Measurements from ENCODE around the gene PKD2. TPM values are rescaled to one million over a fixed set of nuclear protein-coding genes. Genes with fewer than 3 reads are reported as not detected.

The PKD2 gene
- total RNA-seq (10 to 100 TPM in 1 of 5 donors, 1 to 10 TPM in 4; 6.8 to 17.4 (median 7.5) TPM), total RNA-seq (4.3 to 48.7 (median 12.6) reads per million in 29 experiments)
- total RNA-seq (2013): 13.4 TPM

DNA sequence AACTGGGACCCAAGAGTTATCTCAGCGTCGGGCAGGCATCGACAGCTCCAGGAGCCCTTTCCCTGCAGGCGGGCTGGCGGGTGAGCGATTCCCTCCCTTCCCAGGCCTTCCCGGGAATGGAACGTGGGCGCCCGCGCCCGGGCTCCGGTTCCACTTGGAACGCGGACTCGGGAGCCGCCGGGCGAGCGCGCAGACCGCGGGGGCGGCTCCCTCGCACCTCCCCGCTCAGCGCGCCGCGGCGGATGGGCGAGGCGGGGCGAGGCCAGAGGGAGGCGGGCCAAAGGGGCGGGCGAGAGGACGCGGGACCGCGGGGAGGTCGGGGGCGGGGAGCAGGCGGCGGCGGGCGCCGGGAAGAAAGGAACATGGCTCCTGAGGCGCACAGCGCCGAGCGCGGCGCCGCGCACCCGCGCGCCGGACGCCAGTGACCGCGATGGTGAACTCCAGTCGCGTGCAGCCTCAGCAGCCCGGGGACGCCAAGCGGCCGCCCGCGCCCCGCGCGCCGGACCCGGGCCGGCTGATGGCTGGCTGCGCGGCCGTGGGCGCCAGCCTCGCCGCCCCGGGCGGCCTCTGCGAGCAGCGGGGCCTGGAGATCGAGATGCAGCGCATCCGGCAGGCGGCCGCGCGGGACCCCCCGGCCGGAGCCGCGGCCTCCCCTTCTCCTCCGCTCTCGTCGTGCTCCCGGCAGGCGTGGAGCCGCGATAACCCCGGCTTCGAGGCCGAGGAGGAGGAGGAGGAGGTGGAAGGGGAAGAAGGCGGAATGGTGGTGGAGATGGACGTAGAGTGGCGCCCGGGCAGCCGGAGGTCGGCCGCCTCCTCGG, at the start of gene PKD2:
Gene PKD2, plus strand, starts transcription at position 332 of the 818 bp plus-strand sequence. Its CDS starts 99 bp downstream, at position 431.
- under 1% methylated on average over 109 of the region's 116 CpGs for WGBS (ENCODE audit: insufficient coverage)
- Histone ChIP-seq H3K4me1 (ENCODE audit: control insufficient read depth in 1 of 2, extremely low read depth in 1 of 2, insufficient read depth in 2 of 2, low read length in 2 of 2) (peaks cover 2 to 10% of the 10 kb centered on the region in 2 experiments), H3K9me3 (no peaks in the 10 kb centered on the region), H3K4me3 (ENCODE audit: control insufficient read depth in 1 of 2, extremely low read depth in 1 of 2, low read length in 1 of 2) (peak within 1 kb of the TSS; percentile 51 to 78), H3K27me3 (replicated peaks in 1 of 2; ENCODE audit: control insufficient read depth in 2 of 2, extremely low read depth in 1 of 2, insufficient read depth in 2 of 2, low read length in 1 of 2) (no peaks in the 10 kb centered on the region), H3K36me3 (ENCODE audit: control insufficient read depth in 2 of 2, extremely low read depth in 1 of 2, insufficient read depth in 1 of 2, low read length in 1 of 2) (no peaks in the 10 kb centered on the region), H3K27ac (ENCODE audit: low read length) (no peak within 1 kb of the TSS)
- peak within 1 kb of the TSS in 1 of 2 donors; percentile 29 for H3K27ac Mint-ChIP-seq
- peaks cover 29 to 32% (median 29%) of the 10 kb centered on the region in 3 donors for H3K4me1 Mint-ChIP-seq
- ChIA-PET POLR2A (no interaction called here), CTCF (no interaction called here)
- H3K27me3 Mint-ChIP-seq: peaks cover 0 to 13% of the 10 kb centered on the region in 2 donors
- DNase-seq (peak; percentile 8 to 78 (median 52)), ATAC-seq (replicated peaks in 1 of 4) (peak; percentile 95)
- H3K4me3 Mint-ChIP-seq: peak within 1 kb of the TSS; percentile 86 to 94 (median 94)
- no peaks in the 10 kb centered on the region for H3K36me3 Mint-ChIP-seq
- H3K9me3 Mint-ChIP-seq: no peaks in the 10 kb centered on the region

DNA sequence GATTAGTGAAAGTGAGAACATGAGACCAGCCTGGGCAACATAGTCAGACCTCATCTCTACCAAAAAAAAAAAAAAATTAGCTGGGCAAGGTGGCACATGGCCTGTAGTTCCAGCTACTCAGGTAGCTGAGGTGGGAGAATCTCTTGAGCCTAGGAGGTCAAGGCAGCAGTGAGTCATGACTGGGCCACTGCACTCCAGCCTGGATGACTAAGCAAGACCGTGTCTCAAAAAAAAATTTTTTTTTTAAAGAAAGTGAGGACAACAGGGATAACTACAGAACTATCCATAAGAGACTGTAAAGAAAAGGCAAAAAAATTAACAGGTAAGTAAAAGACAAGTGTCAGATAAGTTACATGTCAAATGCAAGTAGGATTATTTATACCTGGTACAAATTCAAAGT, 45.4 kb upstream of the PKD2 start:
- Histone ChIP-seq H3K4me1 (ENCODE audit: control insufficient read depth in 1 of 2, extremely low read depth in 1 of 2, insufficient read depth in 2 of 2, low read length in 2 of 2) (no peaks in the 10 kb centered on the region), H3K27me3 (replicated peaks in 1 of 2; ENCODE audit: control insufficient read depth in 2 of 2, extremely low read depth in 1 of 2, insufficient read depth in 2 of 2, low read length in 1 of 2) (peaks cover 0 to 14% of the 10 kb centered on the region in 2 experiments), H3K9me3 (no peaks in the 10 kb centered on the region), H3K36me3 (ENCODE audit: control insufficient read depth in 2 of 2, extremely low read depth in 1 of 2, insufficient read depth in 1 of 2, low read length in 1 of 2) (no peaks in the 10 kb centered on the region), H3K27ac (ENCODE audit: low read length) (no peak overlapping the region), H3K4me3 (ENCODE audit: control insufficient read depth in 1 of 2, extremely low read depth in 1 of 2, low read length in 1 of 2) (no peak overlapping the region)
- ChIA-PET CTCF (interaction anchor here in 1 of 2 donors (1.2 to 1.3 kb wide), 2 partner anchors 11 to 12 kb away, joined by 3 to 4 read pairs; no protein-coding TSS in a partner anchor), POLR2A (interaction anchor here in 1 of 2 donors (0.6 kb wide), 1 partner anchor 1675 kb away, joined by 3 read pairs; no protein-coding TSS in a partner anchor)
- ATAC-seq (replicated peaks in 1 of 4) (no peak), DNase-seq (no peak)
- no peak overlapping the region for H3K4me3 Mint-ChIP-seq
- no peaks in the 10 kb centered on the region for H3K4me1 Mint-ChIP-seq
- no peak overlapping the region for H3K27ac Mint-ChIP-seq
- H3K36me3 Mint-ChIP-seq: no peaks in the 10 kb centered on the region
- peaks cover 0 to 4% of the 10 kb centered on the region in 2 donors for H3K27me3 Mint-ChIP-seq
- no CpG with 5 or more reads among the region's 1 CpG for WGBS (ENCODE audit: insufficient coverage)
- H3K9me3 Mint-ChIP-seq: no peaks in the 10 kb centered on the region

DNA sequence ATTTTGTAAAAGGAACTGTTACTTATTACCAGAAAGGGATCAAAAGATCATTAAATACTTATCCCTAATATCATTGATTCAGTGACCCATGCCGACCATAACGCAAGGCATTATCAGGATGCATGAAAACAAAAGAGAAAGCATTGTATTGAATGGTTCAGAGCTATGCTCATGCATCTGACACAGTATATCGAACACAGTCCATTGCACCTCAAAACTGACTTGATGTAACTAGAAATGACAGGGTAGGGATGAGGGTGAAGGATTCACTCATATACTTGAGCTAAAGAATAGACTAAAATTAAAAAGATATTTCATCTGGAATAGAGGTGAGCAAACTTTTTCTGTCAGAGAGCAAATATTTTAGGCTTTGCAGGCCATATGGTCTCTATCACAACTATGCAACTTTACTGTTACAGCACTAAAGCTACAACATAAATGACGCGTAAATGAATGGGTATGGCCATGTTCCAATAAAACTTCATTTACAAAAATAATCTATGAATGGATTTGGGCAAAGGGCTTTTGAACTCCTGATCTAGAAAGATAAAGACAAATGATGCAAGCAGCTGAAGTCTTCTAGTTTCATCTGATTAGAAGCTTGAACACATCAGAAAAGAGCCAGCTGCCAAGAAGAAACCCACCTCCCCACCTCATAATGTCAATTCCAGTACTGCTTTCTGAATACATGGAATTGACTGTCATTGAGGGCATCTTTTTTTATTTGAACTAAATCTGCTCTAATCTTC, 44.9 kb upstream of the PKD2 start:
- no peak overlapping the region for H3K27ac Mint-ChIP-seq
- POLR2A ChIA-PET: interaction anchor here in 1 of 2 donors (0.7 kb wide), 1 partner anchor 84 kb away, joined by 9 read pairs; no protein-coding TSS in a partner anchor
- Histone ChIP-seq H3K36me3 (ENCODE audit: control insufficient read depth in 2 of 2, extremely low read depth in 1 of 2, insufficient read depth in 1 of 2, low read length in 1 of 2) (no peaks in the 10 kb centered on the region), H3K27me3 (replicated peaks in 1 of 2; ENCODE audit: control insufficient read depth in 2 of 2, extremely low read depth in 1 of 2, insufficient read depth in 2 of 2, low read length in 1 of 2) (peaks cover 0 to 20% of the 10 kb centered on the region in 2 experiments), H3K27ac (ENCODE audit: low read length) (no peak overlapping the region), H3K9me3 (no peaks in the 10 kb centered on the region), H3K4me1 (ENCODE audit: control insufficient read depth in 1 of 2, extremely low read depth in 1 of 2, insufficient read depth in 2 of 2, low read length in 2 of 2) (no peaks in the 10 kb centered on the region), H3K4me3 (ENCODE audit: control insufficient read depth in 1 of 2, extremely low read depth in 1 of 2, low read length in 1 of 2) (no peak overlapping the region)
- H3K9me3 Mint-ChIP-seq: no peaks in the 10 kb centered on the region
- no peaks in the 10 kb centered on the region for H3K36me3 Mint-ChIP-seq
- ATAC-seq (replicated peaks in 1 of 4) (no peak), DNase-seq (no peak)
- H3K4me1 Mint-ChIP-seq: no peaks in the 10 kb centered on the region
- CTCF ChIA-PET: interaction anchor here (0.6 to 1.3 kb wide), 3 partner anchors 10 to 683 kb away, joined by 3 to 4 read pairs (median 4); no protein-coding TSS in a partner anchor
- H3K27me3 Mint-ChIP-seq: peaks cover 4 to 5% of the 10 kb centered on the region in 2 donors
- H3K4me3 Mint-ChIP-seq: no peak overlapping the region
- WGBS (ENCODE audit: insufficient coverage): no CpG with 5 or more reads among the region's 5 CpGs

DNA sequence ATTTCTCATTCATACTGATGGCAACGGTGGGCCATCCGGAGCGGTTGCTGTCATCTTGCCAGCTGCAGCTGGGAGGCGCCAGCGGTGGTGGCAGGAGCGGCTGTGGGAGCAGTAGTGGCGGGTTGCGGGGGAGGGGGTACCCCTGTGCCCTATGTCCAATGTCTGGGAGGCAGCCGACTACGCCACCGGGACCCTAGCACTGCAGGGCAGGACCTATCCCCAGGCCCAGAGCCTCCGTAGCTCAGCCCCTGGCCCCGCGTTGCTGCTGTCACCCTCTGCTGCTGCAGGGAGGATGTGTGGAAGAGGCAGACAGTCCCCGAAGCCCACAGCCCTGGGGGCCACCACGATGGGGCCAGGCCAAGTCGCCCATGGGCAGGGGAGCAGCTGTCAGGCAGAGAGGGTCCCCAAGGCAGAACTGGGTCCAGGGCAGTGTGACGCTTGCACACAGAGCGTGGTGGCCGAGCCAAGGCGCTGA, 41.9 kb upstream of the PKD2 start:
- Mint-ChIP-seq H3K4me3 (no peak overlapping the region), H3K27ac (no peak overlapping the region), H3K27me3 (peaks cover 18% of the 10 kb centered on the region in 2 donors), H3K4me1 (no peaks in the 10 kb centered on the region), H3K9me3 (no peaks in the 10 kb centered on the region), H3K36me3 (no peaks in the 10 kb centered on the region)
- Histone ChIP-seq H3K9me3 (no peaks in the 10 kb centered on the region), H3K36me3 (ENCODE audit: control insufficient read depth in 2 of 2, extremely low read depth in 1 of 2, insufficient read depth in 1 of 2, low read length in 1 of 2) (no peaks in the 10 kb centered on the region), H3K27ac (ENCODE audit: low read length) (no peak overlapping the region), H3K4me1 (ENCODE audit: control insufficient read depth in 1 of 2, extremely low read depth in 1 of 2, insufficient read depth in 2 of 2, low read length in 2 of 2) (no peaks in the 10 kb centered on the region), H3K4me3 (ENCODE audit: control insufficient read depth in 1 of 2, extremely low read depth in 1 of 2, low read length in 1 of 2) (no peak overlapping the region), H3K27me3 (replicated peaks in 1 of 2; ENCODE audit: control insufficient read depth in 2 of 2, extremely low read depth in 1 of 2, insufficient read depth in 2 of 2, low read length in 1 of 2) (peaks cover 0 to 24% of the 10 kb centered on the region in 2 experiments)
- ChIA-PET POLR2A (no interaction called here), CTCF (no interaction called here)
- WGBS (ENCODE audit: insufficient coverage): 86% methylated on average over 18 of the region's 21 CpGs
- no peak for DNase-seq
- ATAC-seq (replicated peaks in 1 of 4): no peak

DNA sequence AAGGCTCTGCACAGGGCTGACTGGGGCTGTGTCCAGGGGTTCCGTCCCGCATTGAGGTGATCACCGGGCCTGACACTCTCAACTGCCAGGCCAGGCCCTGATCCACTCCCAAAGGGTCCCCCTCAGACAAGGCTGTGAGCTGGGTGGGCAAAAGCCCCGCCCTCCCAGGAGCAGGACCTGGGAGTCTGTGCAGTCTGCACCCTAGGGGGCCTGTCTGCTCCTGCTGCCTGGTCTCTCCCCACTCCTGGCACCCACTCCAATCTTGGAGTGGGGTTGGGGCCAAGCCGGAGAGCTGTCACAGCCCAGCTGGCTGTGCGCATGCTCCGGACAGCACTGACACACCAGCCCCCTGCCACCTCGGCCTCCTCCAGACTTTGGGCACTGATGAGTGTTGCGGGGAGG, 41.3 kb upstream of the PKD2 start:
- ATAC-seq (replicated peaks in 1 of 4): peak in 1 of 4 experiments; percentile 24
- WGBS (ENCODE audit: insufficient coverage): 91% methylated on average over 7 of the region's 9 CpGs
- Histone ChIP-seq H3K4me3 (ENCODE audit: control insufficient read depth in 1 of 2, extremely low read depth in 1 of 2, low read length in 1 of 2) (no peak overlapping the region), H3K36me3 (ENCODE audit: control insufficient read depth in 2 of 2, extremely low read depth in 1 of 2, insufficient read depth in 1 of 2, low read length in 1 of 2) (no peaks in the 10 kb centered on the region), H3K9me3 (no peaks in the 10 kb centered on the region), H3K4me1 (ENCODE audit: control insufficient read depth in 1 of 2, extremely low read depth in 1 of 2, insufficient read depth in 2 of 2, low read length in 2 of 2) (no peaks in the 10 kb centered on the region), H3K27ac (ENCODE audit: low read length) (no peak overlapping the region), H3K27me3 (replicated peaks in 1 of 2; ENCODE audit: control insufficient read depth in 2 of 2, extremely low read depth in 1 of 2, insufficient read depth in 2 of 2, low read length in 1 of 2) (peaks cover 0 to 24% of the 10 kb centered on the region in 2 experiments)
- H3K27ac Mint-ChIP-seq: no peak overlapping the region
- CTCF ChIA-PET: interaction anchor here in 1 of 2 donors (1.3 kb wide), 1 partner anchor 9 kb away, joined by 4 read pairs; no protein-coding TSS in a partner anchor
- POLR2A ChIA-PET: no interaction called here
- no peak for DNase-seq
- no peaks in the 10 kb centered on the region for H3K4me1 Mint-ChIP-seq
- no peak overlapping the region for H3K4me3 Mint-ChIP-seq
- no peaks in the 10 kb centered on the region for H3K9me3 Mint-ChIP-seq
- no peaks in the 10 kb centered on the region for H3K36me3 Mint-ChIP-seq
- H3K27me3 Mint-ChIP-seq: peaks cover 19 to 20% of the 10 kb centered on the region in 2 donors

DNA sequence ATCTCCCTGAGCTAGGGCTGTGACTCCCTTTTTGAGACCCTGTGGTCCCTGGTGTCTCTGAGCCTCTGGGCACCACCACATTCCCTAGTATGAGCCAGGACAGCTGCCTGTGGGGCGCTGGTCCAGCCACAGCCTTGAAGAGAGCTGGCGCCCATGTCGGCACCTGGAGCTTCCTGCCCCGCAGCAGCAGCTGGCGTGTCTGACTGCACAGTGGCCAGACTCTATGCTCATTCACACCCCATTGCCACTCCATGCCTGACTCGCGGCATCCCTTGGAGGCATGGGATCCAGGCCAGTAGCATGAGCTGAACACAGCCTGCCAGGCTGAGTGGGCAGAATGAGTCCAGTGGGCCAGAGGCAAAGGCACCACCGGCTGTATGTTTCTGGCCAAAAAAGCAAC, 40.2 kb upstream of the PKD2 start:
- Histone ChIP-seq H3K27me3 (replicated peaks in 1 of 2; ENCODE audit: control insufficient read depth in 2 of 2, extremely low read depth in 1 of 2, insufficient read depth in 2 of 2, low read length in 1 of 2) (peaks cover 0 to 24% of the 10 kb centered on the region in 2 experiments), H3K27ac (ENCODE audit: low read length) (no peak overlapping the region), H3K4me3 (ENCODE audit: control insufficient read depth in 1 of 2, extremely low read depth in 1 of 2, low read length in 1 of 2) (no peak overlapping the region), H3K36me3 (ENCODE audit: control insufficient read depth in 2 of 2, extremely low read depth in 1 of 2, insufficient read depth in 1 of 2, low read length in 1 of 2) (no peaks in the 10 kb centered on the region), H3K4me1 (ENCODE audit: control insufficient read depth in 1 of 2, extremely low read depth in 1 of 2, insufficient read depth in 2 of 2, low read length in 2 of 2) (no peaks in the 10 kb centered on the region), H3K9me3 (no peaks in the 10 kb centered on the region)
- CTCF ChIA-PET: interaction anchor here (0.6 to 1.3 kb wide), 3 partner anchors 10 to 114 kb away, joined by 3 to 4 read pairs (median 3); no protein-coding TSS in a partner anchor
- Mint-ChIP-seq H3K9me3 (no peaks in the 10 kb centered on the region), H3K4me1 (no peaks in the 10 kb centered on the region), H3K36me3 (no peaks in the 10 kb centered on the region), H3K27ac (no peak overlapping the region), H3K4me3 (no peak overlapping the region), H3K27me3 (peaks cover 24% of the 10 kb centered on the region in 2 donors)
- 77% methylated on average over 8 of the region's 8 CpGs for WGBS (ENCODE audit: insufficient coverage)
- ATAC-seq (replicated peaks in 1 of 4) (no peak), DNase-seq (no peak)
- POLR2A ChIA-PET: interaction anchor here in 1 of 2 donors (0.6 kb wide), 1 partner anchor 230 kb away, joined by 3 read pairs; no protein-coding TSS in a partner anchor
